GM18511 (cell line): ENCODE results near the gene GRIP2.

Source experiments
- ATAC-seq: cut with Tn5 transposase; IDR thresholded peaks from one replicate; pipeline ENCODE4 v1.9.1; 2021; ENCODE audit warnings: mild to moderate bottlenecking, moderate library complexity; ENCODE audit not compliant: unreplicated experiment

The GRIP2 gene

DNA sequence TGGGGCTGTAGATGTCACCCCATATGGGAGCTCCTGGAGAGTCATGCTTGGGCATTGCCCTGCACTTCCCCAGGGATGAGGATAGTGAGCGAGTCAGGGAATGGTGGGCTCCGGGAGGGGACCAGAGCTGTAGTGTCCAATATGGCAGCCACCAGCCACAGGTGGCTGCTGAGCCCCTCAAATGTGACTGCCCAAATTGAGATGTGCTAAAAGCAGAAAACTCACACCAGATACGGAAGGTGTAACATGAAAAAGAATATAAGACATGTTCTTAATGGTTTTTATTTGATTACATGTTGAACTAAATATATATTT, 31.7 kb downstream of the GRIP2 start:
- no peak for ATAC-seq

DNA sequence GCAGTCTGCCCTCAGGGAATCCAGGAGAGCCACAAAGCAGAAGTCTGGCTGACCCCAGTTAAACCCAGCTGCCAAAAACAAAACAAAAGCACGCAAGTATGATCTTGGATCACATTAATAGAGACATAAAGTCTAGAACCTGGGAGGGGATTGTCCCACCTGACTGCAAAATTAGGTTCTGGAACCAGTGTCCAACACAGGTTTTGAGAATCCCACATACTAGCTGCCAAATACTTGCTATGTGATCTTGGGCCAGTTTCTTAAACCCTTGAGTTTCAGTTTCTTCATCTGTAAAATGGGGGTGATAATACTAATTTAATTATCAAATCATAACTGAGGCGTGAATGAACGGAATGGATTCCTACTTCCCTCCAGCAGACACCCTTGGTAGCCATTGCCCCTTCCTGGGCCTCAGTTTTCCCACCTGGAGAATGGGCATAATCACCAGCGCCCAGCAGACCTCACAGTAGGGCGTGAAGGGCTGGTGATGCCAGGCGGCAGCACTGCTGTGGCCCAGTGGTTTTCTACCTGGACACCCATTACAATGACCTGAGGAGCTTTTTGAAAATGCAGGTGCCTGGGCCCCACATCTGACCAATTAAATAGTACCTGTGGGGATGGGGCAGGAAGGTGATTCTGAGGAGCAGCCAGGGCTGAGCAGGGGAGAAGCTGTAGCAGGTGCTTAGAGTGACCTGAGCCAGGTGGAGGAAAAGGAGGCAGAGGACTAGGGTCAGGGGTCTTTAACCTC, 32.2 kb downstream of the GRIP2 start:
- no peak for ATAC-seq

DNA sequence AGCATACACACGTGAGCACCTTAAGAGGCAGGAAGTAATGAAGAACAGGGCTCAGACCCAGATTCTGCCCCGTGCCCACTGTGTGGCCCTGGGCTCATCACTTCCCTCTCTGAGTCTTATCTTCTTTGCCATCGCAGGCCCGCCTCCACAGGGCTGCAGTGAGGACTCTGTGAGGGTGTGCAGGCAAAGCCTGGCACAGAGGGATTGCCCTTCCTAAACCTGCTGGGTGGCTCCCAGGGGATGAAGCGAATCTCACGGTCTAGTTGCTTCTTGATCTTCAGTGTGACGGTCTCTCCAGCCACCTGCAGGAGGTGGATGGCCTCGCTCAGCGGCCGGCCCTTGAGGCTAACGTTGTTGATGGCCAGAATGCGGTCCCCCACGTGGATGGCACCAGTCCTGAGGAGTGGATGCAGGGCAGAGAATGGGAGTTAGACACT, 32.8 kb downstream of the GRIP2 start:
- no peak for ATAC-seq

DNA sequence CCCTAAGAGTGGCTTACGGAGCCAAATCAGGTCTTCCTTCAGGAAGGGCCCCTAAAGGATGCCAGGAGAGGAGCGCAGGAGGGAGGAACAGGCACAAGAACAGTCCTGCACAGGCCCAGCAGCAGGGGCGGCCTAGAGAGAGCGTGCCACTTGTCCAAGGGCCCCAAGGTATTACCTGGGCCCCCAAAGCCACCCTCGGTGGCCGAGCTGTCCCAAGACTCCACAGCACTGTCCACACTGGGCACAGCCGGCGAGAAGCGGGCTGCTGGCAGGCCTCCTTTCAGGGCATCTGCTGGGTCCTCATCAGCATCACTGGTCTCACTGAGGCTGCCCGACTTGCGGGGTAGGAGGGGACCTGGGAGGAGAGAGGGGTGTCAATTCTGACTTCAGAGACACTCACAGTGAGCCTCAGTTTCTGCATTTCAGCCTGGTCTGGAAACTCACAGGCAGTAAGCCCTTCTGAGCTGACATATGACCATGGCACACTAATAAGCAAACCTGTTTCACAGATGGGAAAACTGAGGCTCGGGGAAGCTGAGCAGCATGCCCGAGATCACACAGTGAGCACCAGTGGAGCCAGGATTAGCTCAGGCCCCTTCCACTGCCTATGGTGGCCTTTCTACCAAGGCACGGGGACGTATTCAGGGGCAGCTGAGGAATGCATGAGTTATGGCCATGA, 33.4 kb downstream of the GRIP2 start:
- no peak for ATAC-seq

DNA sequence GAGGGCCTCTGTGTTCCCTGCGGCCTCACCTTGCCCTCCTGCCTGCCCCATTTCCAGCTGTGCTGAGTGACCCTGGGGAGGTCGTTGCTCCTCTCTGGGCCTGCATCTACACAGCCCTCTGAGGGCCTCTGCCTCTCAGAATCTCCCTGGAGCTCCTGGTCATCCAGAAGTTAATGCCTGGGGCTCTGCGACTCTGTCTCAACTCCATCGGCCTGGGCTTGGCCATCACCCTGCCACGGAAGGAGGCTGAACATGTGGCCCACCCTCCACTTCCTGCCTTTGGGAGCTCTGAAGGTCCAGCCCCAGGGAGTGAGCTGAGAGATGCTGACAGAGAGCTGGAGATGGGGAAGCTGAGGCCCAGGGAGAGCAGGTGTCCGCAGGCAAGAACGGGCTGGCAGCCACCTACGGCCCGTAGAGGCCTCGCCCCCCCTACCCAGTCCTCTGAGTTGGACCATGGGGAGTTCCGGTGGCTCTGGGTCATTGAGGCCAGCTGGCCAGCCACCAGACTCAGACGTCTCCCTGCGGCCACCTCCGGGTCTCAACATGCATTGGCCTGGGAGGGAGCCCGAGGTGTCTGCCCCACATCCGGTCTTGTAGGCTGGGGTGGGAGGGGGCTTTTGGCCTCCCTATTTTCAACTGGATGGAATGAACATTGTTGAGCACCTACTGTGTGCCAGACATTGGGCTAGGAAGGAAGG, 34.2 kb downstream of the GRIP2 start:
- ATAC-seq = no peak

DNA sequence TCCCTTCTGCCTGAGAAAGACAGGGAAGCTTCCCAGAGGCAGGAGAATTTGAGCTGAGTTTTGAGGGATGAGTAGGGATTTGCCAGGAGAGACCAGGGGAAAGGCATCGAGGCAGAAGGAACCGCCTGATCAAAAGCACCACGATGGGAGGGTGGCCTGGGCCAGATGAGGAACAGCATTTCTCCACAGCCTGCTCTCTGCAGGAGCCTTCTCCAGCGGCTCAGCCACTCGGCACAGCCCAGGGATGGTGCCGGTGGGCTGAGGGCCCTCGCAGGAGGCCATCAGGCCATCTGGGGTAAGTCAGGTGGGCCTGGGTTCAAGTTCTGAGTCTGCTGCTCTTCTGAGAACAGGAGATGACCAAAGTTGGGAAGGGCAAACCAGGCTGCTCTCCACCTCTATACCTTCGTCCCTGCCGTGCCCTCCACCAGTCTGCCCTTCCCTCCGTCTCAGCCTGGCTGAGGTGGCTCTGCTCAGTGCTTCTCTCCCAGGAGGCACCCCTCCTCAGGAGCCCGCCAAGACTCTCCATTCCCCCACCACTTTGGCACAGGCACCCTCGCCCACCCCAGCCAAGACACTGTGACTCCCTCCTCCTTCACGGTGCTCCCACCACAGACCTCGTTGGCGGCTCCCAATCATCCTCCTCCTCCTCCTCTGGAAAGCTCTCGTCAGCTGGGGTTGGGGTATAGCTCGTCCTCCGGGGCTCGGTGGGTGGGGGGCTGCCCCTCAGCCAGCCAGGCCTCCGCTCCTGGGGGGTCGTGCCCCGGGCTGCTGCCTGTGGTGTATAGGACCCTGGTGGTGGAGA, 34.9 kb downstream of the GRIP2 start:
- no peak for ATAC-seq

DNA sequence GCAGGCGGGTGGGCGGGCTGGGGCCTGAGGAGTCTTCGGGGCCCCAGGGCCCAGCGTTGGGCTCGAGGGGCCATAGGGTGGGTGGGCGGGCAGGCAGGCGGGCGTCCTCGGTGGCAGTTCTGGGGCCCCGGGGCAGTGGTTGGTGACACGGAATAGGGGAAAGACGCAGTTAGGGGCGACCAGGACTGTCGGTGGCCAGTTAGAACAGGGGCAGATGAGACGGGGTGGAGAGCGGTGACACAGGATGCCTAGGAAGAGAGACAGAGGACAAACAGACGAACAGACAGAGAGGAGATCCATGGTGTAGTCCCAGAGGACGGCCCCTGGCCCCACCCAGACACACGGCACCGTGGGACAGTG, 36.5 kb downstream of the GRIP2 start:
- no peak for ATAC-seq

DNA sequence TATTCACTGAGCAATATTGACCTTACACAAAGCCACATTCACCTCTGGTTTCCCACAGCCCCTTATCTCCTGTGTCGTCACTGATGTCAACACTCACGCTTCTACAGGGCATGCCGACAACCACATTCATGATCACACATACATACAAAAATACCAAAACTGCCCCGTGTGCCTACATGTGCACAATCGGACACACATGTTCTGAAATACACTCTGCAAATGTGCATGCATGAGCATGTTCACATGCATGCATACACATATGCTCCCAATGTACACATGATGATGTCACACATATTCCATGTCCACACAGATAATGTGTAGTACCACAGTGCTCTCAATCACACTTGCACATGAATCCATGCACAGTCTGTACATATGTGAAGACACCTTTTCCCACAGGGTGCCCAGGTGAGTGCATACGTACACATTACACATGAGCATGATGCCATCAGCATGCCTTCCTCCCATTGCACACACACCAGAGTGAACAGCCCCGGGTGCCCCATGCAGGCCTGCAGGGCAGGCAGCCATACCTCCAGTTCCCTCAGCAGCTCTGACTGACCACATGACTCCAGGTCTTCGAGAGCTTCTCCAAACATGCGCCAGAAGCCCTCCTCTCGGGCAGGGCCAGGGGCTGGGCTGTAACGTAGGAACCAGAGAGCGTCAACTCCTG, 37.0 kb downstream of the GRIP2 start:
- ATAC-seq = no peak

DNA sequence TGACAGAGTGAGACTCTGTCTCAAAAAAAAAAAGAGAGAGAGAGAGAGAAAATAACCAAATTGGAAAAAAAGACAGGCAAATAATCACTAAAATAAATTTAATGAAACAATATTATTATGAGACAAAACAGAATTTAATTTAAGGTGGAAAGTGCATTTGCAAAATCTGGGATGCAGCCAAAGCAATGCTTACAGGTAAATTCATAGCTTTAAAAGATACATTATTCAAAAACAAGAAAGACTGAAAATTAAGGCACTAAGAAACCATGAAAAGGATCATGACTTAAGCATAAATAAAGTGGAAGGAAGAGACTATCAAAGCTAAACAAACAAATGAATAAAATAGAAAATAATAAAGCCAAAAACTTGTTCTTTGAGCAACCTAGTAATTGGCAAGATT, 37.7 kb downstream of the GRIP2 start:
- no peak for ATAC-seq

DNA sequence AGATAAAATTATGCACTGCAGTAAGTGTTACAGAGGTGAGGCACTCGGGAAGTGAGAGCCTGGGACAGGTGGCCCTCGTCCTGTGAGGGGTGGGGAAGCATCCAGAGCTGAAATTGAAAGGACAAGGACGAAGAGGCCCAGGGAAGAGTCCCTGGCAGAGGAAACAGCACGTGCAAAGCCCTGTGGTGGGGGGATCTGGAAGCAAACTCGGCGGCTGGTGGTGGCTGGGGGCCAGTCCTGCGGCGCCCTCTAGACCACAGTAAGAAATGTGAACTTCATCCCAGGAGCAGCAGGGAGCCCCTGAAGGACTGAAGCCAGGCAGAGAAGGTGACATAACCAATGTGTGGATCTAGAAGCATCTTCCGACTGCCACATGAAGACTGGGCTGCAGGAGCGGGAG, 42.8 kb downstream of the GRIP2 start:
- no peak for ATAC-seq

DNA sequence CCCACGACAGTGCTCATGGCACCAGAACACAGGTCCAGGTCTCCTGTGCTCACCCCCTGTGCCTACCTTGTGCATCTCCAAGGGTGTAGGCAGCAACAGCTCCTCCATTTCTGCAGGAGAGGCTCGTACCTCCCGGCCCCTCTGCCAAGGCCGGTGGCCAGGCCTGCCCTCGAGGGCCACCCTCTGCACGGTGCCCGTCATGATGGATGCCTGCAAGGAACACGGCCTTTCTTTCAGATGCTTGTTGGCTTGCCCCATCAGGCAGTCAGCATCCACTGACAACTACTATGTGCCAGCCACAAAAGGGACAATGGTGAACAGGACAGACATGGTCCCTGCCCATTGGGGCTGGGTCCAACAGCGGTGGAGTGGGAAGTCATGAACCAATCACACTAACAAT, 43.8 kb downstream of the GRIP2 start:
- ATAC-seq = no peak

DNA sequence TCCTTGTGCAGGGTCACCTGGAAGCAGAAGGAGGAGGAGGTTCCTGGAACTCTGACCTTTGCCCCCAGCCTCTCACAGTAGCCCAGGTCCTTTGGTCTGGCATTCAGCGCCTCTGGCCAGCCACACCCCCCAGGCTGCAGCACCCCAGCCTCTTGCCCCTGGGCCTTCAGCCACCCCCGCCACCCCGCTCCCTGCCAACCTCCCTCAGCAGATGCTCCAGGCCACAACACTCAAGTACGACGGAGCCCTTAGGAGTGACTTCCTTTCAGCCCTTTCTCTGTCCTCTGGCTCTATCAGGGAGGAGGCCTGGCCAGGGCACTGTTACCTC, 45.2 kb downstream of the GRIP2 start:
- ATAC-seq = no peak

DNA sequence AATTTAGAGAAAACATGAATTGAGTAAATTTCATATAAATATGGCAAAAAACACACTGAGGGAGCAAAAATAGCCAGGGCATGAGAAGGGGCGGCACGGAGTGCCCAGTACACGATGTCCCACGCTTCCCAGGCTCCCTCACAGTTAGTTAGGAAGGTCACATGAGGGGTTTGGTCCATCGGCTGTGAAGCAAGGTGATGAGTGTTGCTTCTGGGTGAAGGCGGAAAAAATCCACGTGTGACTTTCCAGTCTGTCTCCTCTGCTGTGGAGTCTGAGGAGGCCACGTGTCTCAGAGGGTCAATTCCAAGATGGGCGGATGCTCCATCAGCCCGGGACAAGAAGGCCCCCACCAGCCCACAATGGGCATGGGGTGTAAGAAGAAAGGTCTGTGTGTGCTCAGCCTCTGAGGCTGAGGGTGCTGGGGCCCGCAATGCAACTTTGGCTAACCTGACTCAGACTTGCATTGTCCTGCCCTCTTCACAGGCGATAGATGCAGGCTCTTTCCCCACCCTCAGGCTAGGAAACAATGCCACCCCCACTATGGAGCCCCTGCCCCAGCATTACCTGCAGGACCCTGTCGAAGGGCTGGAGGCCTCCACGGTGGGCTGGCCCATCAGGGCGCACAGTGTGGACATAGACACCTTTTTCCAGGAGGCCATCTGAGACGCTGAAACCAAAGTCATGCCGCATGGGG, 45.7 kb downstream of the GRIP2 start:
- ATAC-seq = no peak

DNA sequence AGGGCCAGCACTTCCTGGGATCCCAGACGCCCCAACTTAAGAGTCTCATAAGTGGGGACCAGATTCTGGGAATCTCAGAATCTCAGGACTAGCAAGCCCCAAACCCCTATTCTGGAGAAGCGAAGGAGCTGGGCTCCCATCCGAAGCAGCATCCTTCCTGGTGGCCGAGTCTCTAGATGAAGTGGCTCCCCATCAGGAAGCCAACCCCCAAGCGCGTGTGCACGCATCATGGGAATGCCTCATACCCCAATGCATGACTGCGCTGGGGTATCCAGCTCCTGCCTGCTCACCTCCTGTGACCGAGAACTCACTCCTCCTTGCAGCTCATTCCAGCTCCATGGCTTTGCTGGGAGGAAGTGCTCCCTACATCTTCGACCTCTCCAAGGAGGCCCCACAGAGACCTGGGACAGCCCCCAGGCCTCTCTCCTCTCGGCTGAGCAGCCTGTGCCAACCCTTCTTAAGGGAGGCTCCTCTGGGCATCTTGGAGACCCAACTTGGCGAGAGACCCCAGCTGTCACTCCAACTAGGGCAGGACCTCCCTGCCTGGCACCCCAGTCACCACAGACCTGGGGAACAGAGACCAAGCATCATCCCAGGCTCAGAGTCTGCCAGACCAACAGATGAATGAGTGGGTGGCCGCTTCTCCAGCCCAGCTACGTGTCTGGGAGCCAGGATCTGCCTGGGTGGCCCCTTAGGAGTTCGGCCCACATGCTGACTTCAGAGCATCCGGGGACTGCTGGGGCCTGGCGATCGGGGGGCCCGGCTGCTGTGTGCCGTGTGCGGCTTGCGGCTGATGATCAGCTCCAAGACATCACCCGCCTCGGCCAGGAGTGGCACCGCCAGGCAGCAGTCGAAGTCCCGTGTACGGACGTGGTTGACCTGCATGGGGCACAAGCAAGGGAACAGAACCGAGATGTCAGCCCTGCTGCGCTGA, 46.9 kb downstream of the GRIP2 start:
- ATAC-seq = no peak

DNA sequence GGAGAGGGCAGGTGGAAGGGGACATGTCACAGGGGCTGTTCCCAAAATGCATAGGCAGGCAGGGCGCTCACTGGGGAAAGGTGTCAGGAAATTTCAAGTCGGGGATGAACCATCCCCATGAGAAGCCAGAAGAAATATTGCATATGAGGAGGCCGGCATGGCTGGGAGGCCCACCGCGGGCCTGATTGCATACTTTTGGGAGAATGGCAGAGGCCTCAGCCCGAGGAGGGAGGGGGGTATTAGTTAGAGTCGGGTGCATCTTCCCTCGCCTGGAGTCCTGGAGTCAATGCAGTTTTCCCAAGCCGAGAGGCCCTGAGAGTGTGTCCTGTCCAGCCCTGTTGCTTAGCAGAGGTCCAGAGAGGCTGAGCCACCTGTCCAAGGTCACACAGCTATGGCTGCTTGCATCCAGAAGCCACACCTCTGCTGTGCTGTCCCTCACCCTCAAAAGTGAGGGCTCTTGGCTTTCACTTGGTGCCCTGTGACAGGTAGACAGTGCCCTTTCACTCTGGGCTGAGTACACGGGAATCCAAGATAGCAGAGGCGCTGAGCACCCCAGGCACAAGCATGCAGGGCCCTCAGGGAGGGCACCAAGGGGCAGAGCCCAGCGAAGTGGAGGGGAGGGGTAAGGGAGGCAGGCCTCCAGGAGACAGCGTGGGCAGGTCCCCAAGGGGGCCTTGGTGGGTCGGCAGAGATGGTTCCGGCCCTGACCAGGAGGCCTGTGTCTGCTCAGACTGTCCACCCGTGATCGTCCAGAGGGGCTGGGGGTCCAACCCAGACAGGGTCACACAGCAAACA, 48.5 kb downstream of the GRIP2 start:
- no peak for ATAC-seq

DNA sequence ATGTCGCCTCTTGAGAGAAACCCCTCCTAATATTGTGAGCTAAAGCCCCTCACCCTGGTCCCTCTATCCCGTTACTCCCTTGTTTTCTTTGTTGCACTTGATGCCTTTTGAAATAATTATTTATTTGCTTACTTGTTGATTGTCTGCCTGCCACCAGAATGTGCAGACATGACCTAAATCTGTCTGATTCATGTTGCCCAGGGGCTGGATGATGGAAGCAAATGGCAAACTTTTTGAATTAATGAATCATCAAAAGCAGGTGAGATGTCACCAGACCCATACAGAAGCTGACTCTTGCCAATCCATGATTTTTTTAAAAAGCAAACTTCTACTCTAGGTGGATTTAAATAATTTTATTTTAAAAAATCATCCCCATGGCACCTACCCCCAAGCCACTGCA, 49.3 kb downstream of the GRIP2 start:
- no peak for ATAC-seq

DNA sequence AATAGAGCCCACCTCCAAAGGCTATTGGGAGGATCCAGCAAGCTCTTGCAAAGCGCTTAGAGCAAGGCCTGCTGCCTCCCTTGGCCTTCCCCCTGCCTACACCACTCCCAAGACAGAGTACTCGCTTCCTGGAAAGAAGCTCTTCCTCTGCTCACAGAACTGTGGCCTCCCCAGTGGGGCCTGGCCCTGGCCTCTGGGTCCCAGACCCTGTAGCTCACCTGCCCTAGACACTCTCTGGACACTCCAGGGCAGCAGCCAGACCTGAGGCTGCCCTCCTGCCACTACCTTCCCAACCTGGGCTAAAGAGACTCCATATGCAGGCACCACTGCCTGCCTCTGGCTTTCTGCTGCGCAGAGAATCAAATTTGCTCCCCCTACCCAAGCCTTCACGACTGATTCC, 49.9 kb downstream of the GRIP2 start:
- no peak for ATAC-seq

DNA sequence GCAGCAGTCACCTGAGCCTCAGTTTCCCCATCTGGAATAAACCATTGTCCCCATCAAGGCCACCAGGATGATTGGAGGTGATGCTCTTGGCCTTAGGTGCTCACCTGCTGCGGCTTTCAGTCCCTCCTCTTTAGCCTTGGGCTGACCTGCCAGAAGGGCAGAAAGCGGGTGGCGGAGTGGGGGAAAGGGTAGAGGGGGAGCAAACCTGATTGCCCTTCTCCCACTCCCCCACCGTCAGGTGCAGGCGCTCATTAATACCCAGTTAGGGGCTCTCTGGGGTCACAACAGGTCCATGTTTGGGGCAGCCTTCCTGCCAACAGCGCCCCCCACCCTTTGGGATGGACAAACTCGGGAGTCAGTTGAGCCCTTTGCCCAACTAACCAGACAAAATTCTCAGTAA, 50.5 kb downstream of the GRIP2 start:
- no peak for ATAC-seq
